GM18526 (cell line): ENCODE results near the gene CCDC102A.
A peak's percentile ranks its signal among the peaks of the same experiment; 100 is the strongest.

Experiments used
- POLR2A ChIP-seq: IDR thresholded peaks from 3 replicates; pipeline ENCODE4 v1.6.1; 2011; ENCODE audit not compliant: insufficient read length; ENCODE audit errors: extremely low read depth

CCDC102A gene

GRCh38 chr16:57475711-57476339 is 60.5 kb downstream of the CCDC102A start:
- no peak for TF ChIP-seq POLR2A

DNA sequence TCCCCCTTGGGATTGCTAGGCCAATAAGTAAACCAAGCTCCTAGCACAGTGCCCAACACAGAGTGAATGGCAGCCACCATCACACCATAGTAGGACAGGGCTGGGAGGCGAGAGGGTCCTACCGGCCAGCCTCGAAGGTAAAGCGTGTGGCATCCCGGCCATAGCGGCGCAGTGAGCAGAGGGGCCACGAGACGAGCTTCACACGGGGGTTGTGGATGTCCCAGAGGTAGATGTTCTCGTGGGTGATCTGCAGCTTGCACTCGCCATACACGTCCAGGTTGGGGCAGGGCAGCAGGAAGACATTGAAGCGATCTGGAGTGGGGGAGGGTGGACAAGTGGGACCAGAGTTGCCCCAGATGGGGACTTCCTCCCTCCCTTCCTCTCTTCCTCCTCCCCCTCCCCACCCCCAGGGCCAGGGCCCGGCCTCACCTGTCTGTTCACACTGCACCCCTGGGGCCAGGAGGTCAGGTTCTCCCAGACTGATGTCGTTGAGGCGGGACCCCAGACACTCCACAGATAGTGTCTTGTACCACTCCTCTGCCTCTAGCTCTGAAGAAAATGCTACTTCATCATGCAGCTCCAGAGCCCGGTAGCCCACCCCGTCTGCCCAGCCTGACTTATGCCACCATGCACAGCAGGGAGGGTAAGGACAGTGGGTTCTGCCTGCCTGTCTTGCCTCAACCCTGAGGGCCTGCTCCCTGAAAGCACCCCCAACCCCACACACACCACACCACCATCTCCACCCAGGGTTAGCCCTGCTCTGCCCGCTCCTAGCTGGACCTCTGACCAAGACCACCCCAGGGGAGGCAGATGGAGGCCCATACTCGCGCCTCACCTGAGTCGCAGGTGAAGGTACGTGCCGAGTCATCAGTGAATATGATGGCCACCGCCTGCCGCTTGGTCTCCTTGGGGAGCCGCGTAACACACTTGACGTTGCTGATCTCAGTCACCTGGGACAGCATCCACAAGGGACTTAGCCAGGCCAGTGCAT is 61.4 kb downstream of the CCDC102A start:
- TF ChIP-seq POLR2A = no peak

GRCh38 chr16:57473906-57474305 is 62.5 kb downstream of the CCDC102A start:
- TF ChIP-seq POLR2A = no peak

DNA sequence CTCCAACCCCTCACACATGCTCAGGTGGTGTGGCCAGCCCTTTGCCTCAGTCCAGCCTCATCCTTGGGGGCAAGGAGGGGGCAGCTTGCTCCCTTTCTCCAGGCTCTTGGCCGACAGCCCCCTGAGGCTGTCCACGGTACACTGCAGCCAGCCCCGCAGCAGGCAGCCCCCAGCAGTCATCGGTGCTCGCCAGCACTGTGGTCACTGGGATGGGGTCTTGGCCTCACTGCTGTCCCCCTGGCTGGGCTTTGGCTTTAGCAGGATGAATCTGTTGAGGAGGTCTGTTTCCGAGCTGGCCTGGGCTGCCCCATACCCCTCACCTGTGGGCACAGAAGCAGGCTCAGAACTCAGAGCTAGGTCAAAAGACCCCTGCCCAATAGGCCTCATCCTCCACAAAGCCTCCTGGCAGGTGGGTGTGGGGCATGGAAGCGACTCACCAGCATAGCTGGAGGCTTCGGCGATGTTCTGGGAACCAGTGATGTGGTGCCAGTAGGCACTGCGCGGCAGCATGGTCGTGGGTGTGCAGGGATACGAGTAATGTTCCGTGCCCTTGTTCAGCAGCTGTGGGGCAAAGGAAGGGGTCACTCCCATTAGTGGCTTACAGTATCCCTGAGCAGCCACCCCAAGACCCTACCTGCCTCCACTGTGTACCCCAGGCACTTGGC is 63.1 kb downstream of the CCDC102A start:
- TF ChIP-seq POLR2A = no peak

DNA sequence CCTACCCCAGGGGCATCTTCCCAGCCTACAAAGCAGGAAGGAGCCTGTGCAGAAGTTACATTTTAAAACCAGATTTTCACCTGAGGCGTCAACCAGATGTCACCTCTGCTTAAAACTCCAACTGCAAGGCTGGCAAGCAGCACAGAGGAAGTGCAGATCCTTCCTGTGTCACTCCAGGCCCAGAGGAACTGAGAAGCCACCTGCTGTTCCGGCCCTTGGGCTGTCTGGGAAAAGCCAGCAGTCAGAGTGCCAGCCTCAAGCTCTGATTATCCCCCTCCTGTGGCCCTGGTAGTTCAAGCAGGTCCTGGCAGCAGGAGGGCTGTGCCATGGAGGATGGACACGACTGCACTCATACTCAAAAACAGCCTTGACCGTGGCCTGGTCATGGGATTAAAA is 63.7 kb downstream of the CCDC102A start:
- no peak for TF ChIP-seq POLR2A

DNA sequence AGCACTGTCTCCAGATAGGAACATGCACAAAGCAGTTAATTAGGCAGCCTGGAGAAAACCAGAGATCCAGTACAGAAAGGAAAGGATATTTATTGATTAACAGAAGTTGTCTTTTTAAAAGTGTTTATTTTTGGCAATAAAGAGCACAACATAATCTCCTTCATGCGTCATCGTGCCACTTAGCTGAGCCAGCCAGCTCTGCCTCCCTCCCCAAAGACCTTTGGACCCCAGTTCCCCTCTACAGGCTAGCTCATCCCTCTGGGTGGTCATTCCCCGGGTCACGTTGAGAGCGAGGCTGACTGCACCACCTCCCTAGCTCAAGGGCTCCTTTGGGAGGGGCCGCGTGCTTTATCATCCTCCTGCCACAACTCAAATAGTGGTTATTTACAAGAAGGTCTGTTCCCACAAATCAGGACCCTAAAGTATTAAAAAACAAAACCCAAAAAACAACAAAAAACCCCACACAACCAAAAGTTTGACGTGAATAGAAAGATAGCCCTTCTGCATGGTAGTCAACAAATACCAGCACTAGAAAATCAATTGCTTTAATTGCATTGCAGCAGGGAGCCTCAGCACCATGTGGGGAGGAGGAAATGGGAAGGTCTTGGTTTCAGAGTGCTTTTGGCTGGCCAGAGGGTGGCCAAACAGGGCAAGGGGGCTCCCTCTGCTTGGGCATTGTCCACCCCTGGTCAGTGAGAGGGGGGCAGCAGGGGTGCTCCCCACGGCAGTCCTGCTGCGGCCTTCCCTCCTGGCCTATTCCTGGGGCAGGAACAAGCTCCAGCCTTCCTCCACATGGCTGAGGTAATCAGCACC is 64.3 kb downstream of the CCDC102A start:
- TF ChIP-seq POLR2A = no peak

- no peak for TF ChIP-seq POLR2A
These were observed 65.2 kb downstream of the CCDC102A start for GRCh38 chr16:57471209-57471608.

- no peak for TF ChIP-seq POLR2A
These were observed 65.7 kb downstream of the CCDC102A start for GRCh38 chr16:57470711-57471110.

- no peak for TF ChIP-seq POLR2A
These were observed 66.4 kb downstream of the CCDC102A start for GRCh38 chr16:57469917-57470470.

- TF ChIP-seq POLR2A = no peak
These were observed 67.3 kb downstream of the CCDC102A start for GRCh38 chr16:57469046-57469445.

GRCh38 chr16:57468346-57468745 is 68.0 kb downstream of the CCDC102A start:
- TF ChIP-seq POLR2A = no peak

- TF ChIP-seq POLR2A = no peak
These were observed 71.8 kb downstream of the CCDC102A start for GRCh38 chr16:57464523-57464922.

DNA sequence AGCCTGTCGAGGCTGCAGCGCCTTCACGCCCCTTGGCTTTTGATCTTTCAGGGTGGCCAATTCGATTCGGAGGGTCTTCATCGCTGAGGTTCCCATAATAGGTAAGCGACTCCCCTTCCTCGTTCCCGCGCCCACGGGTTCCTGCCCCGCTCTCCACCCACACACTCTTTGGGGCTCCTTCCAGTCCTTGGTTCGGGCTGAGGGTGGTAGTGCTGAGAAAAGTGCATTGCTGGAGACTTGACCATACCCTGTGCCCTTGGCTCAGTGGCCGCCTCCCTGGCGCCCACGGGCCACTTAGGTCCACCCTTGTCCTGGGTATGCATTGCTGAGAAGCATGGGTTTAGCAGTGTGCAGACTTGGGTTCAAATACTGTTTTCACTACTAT is 73.4 kb downstream of the CCDC102A start:
- no peak for TF ChIP-seq POLR2A

- TF ChIP-seq POLR2A = peak; percentile 99
These were observed 74.0 kb downstream of the CCDC102A start, which contains the start of gene POLR2C for GRCh38 chr16:57462209-57462977. Gene POLR2C, plus strand, starts transcription at chr16:57462679. Its CDS starts 46 bp downstream, at chr16:57462725.
